ENCODE results near the gene CCDC73. TPM values are rescaled to one million over a fixed set of nuclear protein-coding genes. Genes with fewer than 3 reads are reported as not detected.

CCDC73 gene
- polyA plus RNA-seq, 1 of the 3 experiments (the other 2 are of a cell fraction): not detected

DNA sequence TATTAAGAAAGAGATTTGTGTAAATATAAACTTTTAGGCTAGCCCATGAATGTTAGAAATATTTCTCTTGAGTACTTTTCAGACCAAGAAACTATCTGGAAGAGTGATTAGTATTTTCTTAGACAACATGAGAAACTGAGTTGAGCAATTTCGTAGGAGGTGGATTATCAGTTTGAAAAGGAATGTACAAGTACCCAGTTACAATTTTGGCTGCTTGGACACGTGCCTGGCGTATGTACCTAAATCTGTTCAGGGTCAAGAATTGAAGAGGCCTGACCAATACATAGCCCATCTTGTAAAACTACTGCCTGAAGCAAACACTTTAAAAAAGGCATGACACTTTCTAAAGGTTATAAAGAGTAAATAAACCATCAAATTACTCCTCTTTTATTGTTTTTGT, 71.1 kb downstream of the CCDC73 start:
- Histone ChIP-seq H3K9me2 (no peaks in the 10 kb centered on the region), H4K20me1 (ENCODE audit: insufficient read depth) (no peaks in the 10 kb centered on the region), H3K27ac (ENCODE audit: low read depth in 2 of 2, low read length in 1 of 2) (no peak overlapping the region), H3K79me2 (ENCODE audit: insufficient read depth) (no peaks in the 10 kb centered on the region), H3K36me3 (replicated peaks in 1 of 2; ENCODE audit: control insufficient read depth in 1 of 2, insufficient read depth in 2 of 2, low read length in 1 of 2) (no peaks in the 10 kb centered on the region), H3K4me2 (no peak overlapping the region), H3F3A (replicated peaks; ENCODE audit: insufficient read depth) (no peaks in the 10 kb centered on the region), H3K4me3 (ENCODE audit: low read depth in 2 of 2, low read length in 1 of 2) (no peak overlapping the region), H3K4me1 (ENCODE audit: control insufficient read depth in 1 of 2, insufficient read depth in 2 of 2, low read depth in 1 of 2, low read length in 1 of 2) (no peaks in the 10 kb centered on the region), H3K9ac (no peak overlapping the region), H2AFZ (ENCODE audit: low read depth) (no peak overlapping the region), H3K27me3 (ENCODE audit: insufficient read depth) (no peaks in the 10 kb centered on the region; the same call in 1 of the 2 replicates), H3K9me3 (no peaks in the 10 kb centered on the region)
- WGBS (ENCODE audit: low lambda C conversion rate): 39% methylated on average over 3 of the region's 3 CpGs
- POLR2A ChIA-PET: no interaction called here
- CTCF ChIA-PET: no interaction called here
- DNase-seq: no peak
- TF ChIP-seq SIN3A (IDR thresholded peaks at IDR 0.05; ENCODE audit: borderline replicate concordance, low read depth, low read length) (no peak), JUND (IDR thresholded peaks at IDR 0.05) (no peak), RAD21 (IDR thresholded peaks at IDR 0.05; ENCODE audit: low read length) (no peak), FOXM1 (IDR thresholded peaks at IDR 0.05; ENCODE audit: low read depth) (no peak), MXI1 (IDR thresholded peaks at IDR 0.05; ENCODE audit: low read depth, low read length) (no peak), SMC3 (IDR thresholded peaks at IDR 0.05; ENCODE audit: low read depth, low read length) (no peak), GABPA (IDR thresholded peaks at IDR 0.05; ENCODE audit: low read depth) (no peak), TEAD4 (IDR thresholded peaks at IDR 0.05; ENCODE audit: borderline replicate concordance, insufficient read depth) (no peak), GATA2 (CRISPR knock-in tag; IDR thresholded peaks at IDR 0.05) (no peak), POLR2AphosphoS5 (IDR thresholded peaks at IDR 0.05; ENCODE audit: low read depth, low read length) (no peak), MEF2A (IDR thresholded peaks at IDR 0.05; ENCODE audit: borderline replicate concordance, low read depth) (no peak), ELF1 (IDR thresholded peaks at IDR 0.05) (no peak)
- TF ChIP-seq, protein P1, sequence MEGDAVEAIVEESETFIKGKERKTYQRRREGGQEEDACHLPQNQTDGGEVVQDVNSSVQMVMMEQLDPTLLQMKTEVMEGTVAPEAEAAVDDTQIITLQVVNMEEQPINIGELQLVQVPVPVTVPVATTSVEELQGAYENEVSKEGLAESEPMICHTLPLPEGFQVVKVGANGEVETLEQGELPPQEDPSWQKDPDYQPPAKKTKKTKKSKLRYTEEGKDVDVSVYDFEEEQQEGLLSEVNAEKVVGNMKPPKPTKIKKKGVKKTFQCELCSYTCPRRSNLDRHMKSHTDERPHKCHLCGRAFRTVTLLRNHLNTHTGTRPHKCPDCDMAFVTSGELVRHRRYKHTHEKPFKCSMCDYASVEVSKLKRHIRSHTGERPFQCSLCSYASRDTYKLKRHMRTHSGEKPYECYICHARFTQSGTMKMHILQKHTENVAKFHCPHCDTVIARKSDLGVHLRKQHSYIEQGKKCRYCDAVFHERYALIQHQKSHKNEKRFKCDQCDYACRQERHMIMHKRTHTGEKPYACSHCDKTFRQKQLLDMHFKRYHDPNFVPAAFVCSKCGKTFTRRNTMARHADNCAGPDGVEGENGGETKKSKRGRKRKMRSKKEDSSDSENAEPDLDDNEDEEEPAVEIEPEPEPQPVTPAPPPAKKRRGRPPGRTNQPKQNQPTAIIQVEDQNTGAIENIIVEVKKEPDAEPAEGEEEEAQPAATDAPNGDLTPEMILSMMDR (IDR thresholded peaks at IDR 0.05): no peak
- TF ChIP-seq, protein P2, sequence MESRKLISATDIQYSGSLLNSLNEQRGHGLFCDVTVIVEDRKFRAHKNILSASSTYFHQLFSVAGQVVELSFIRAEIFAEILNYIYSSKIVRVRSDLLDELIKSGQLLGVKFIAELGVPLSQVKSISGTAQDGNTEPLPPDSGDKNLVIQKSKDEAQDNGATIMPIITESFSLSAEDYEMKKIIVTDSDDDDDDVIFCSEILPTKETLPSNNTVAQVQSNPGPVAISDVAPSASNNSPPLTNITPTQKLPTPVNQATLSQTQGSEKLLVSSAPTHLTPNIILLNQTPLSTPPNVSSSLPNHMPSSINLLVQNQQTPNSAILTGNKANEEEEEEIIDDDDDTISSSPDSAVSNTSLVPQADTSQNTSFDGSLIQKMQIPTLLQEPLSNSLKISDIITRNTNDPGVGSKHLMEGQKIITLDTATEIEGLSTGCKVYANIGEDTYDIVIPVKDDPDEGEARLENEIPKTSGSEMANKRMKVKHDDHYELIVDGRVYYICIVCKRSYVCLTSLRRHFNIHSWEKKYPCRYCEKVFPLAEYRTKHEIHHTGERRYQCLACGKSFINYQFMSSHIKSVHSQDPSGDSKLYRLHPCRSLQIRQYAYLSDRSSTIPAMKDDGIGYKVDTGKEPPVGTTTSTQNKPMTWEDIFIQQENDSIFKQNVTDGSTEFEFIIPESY (IDR thresholded peaks at IDR 0.05; ENCODE audit: borderline replicate concordance, low read depth): no peak
- TF ChIP-seq, protein P3, sequence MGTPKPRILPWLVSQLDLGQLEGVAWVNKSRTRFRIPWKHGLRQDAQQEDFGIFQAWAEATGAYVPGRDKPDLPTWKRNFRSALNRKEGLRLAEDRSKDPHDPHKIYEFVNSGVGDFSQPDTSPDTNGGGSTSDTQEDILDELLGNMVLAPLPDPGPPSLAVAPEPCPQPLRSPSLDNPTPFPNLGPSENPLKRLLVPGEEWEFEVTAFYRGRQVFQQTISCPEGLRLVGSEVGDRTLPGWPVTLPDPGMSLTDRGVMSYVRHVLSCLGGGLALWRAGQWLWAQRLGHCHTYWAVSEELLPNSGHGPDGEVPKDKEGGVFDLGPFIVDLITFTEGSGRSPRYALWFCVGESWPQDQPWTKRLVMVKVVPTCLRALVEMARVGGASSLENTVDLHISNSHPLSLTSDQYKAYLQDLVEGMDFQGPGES (IDR thresholded peaks at IDR 0.05; ENCODE audit: low read depth, low read length): no peak
- TF ChIP-seq, protein P4, sequence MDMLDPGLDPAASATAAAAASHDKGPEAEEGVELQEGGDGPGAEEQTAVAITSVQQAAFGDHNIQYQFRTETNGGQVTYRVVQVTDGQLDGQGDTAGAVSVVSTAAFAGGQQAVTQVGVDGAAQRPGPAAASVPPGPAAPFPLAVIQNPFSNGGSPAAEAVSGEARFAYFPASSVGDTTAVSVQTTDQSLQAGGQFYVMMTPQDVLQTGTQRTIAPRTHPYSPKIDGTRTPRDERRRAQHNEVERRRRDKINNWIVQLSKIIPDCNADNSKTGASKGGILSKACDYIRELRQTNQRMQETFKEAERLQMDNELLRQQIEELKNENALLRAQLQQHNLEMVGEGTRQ (IDR thresholded peaks at IDR 0.05; ENCODE audit: borderline replicate concordance, low read depth, low read length): no peak
- TF ChIP-seq, protein P5, sequence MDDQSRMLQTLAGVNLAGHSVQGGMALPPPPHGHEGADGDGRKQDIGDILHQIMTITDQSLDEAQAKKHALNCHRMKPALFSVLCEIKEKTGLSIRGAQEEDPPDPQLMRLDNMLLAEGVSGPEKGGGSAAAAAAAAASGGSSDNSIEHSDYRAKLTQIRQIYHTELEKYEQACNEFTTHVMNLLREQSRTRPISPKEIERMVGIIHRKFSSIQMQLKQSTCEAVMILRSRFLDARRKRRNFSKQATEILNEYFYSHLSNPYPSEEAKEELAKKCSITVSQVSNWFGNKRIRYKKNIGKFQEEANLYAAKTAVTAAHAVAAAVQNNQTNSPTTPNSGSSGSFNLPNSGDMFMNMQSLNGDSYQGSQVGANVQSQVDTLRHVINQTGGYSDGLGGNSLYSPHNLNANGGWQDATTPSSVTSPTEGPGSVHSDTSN (IDR thresholded peaks at IDR 0.05): no peak
- TF ChIP-seq, protein P6, sequence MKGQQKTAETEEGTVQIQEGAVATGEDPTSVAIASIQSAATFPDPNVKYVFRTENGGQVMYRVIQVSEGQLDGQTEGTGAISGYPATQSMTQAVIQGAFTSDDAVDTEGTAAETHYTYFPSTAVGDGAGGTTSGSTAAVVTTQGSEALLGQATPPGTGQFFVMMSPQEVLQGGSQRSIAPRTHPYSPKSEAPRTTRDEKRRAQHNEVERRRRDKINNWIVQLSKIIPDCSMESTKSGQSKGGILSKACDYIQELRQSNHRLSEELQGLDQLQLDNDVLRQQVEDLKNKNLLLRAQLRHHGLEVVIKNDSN (IDR thresholded peaks at IDR 0.05; ENCODE audit: borderline replicate concordance, low read depth): no peak

Measured in SK-N-SH (cell line).